Lung (tissue), 12 donors: ENCODE data around the gene SARNP. TPM values are rescaled to one million over a fixed set of nuclear protein-coding genes. Genes with fewer than 3 reads are reported as not detected.
"Not testable (repeated sequence)": the region's sequence is repeated elsewhere in the genome, so short reads cannot be mapped to it uniquely, and the experiment has no call there.

ENCODE experiments used
- ATAC-seq: fragments of 200-7000 bp; cut with Tn5 transposase; one replicate; pipeline ENCODE4 v1.9.1; 2020; ENCODE audit warnings: moderate number of reproducible peaks; ENCODE audit not compliant: insufficient read depth, low FRiP score
- DNase-seq, 3 donors: peaks; one replicate each; pipeline ENCODE4 v3.0.0-alpha.2; 2013 to 2017
- H3K27ac ChIP-seq, 2 donors: one replicate each; pipeline ENCODE4 v1.5.1; 2013; ENCODE audit warnings: mild to moderate bottlenecking in 2 of 2, moderate library complexity in 2 of 2, control low read depth in 1 of 2, inconsistent platforms in 1 of 2, low read depth in 1 of 2, low read length in 1 of 2
- H3K27me3 ChIP-seq, 3 donors: one replicate each; pipeline ENCODE4 v1.5.1; 2013; ENCODE audit warnings: low read length in 2 of 3; ENCODE audit not compliant: control insufficient read depth in 3 of 3, insufficient read depth in 3 of 3
- H3K36me3 ChIP-seq, 4 donors: one replicate each; pipeline ENCODE4 v1.5.1; 2013; ENCODE audit warnings: low read length in 4 of 4, mild to moderate bottlenecking in 1 of 4, moderate library complexity in 1 of 4; ENCODE audit not compliant: control insufficient read depth in 4 of 4, insufficient read depth in 4 of 4
- H3K4me1 ChIP-seq, 5 donors: one replicate each; pipeline ENCODE4 v1.5.1; 2013; ENCODE audit warnings: low read length in 5 of 5, mild to moderate bottlenecking in 2 of 5, moderate library complexity in 1 of 5; ENCODE audit not compliant: control insufficient read depth in 5 of 5, insufficient read depth in 5 of 5
- H3K4me3 ChIP-seq: one replicate; pipeline ENCODE4 v1.5.1; 2013; ENCODE audit warnings: mild to moderate bottlenecking, control low read depth, moderate library complexity
- H3K9ac ChIP-seq, 2 donors: one replicate each; pipeline ENCODE4 v1.5.1; 2013; ENCODE audit warnings: low read length in 2 of 2, control low read depth in 1 of 2; ENCODE audit not compliant: insufficient read depth in 1 of 2
- H3K9me3 ChIP-seq, 4 donors: one replicate each; pipeline ENCODE4 v1.5.1; 2013; ENCODE audit warnings: low read length in 3 of 4, mild to moderate bottlenecking in 1 of 4, moderate library complexity in 1 of 4; ENCODE audit not compliant: control insufficient read depth in 4 of 4, insufficient read depth in 3 of 4
- WGBS, 2 donors: extraction: QIAGEN DNeasy Blood & Tissue Kit; methylation state at CpG; one replicate each; pipeline ENCODE4 v1.1.7; 2013; 5-methylcytosine and 5-hydroxymethylcytosine counted together
- polyA plus RNA-seq, 2 donors: library from polyadenylated mRNA; stranded (reverse); fragments of 200-250 nt; gene quantifications; one replicate each; pipeline ENCODE4 v1.2.1, GENCODE V29; 2013
- total RNA-seq, 2 donors: library from RNA; depleted of rRNA in 1 of 2; stranded (reverse); fragments of >200 nt in 1 of 2; gene quantifications; one replicate each; pipeline ENCODE4 v1.2.1, GENCODE V29; 2014 to 2021
- TF ChIP-seq, protein P1 (sequence below): IDR thresholded peaks from 2 replicates; pipeline ENCODE4 v1.5.1; 2012; ENCODE audit warnings: mild to moderate bottlenecking; ENCODE audit errors: control extremely low read depth, extremely low read depth
- donor health status: control.
- donor health status: control.
- donor health status: Bipolar disorder and iron deficiency.
- donor health status: healthy.
- donor health status: DM: yes; HTN: yes; CAD: no.

The SARNP gene
- total and polyA plus RNA-seq, 4 donors, result 51.9 to 102 (median 82.2) TPM

DNA sequence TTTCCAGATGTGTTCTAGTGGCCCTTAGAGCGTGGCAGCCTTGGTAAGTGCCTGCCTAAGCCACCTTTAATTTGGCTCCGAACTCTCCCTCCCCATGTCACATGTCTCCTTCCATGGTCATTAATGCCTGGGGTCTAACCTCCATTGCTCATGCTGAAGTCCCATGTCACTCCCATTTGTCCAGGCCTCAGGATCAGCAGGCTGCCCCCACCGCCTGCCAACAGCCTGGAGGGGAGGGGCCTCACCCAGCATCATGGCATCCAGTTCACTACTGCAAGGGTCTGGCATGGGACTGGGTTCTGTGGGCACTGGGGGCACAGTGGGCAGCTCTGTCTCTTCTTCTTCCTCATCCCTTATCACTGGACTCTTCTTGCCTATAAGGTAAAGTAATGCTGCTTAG is 20.8 kb upstream of the SARNP start:
- Histone ChIP-seq H3K9me3 (no peaks in the 10 kb centered on the region), H3K4me1 (peaks cover 0 to 13% (median 0%) of the 10 kb centered on the region in 5 donors), H3K9ac (no peak overlapping the region), H3K36me3 (peaks cover 0 to 10% (median 2%) of the 10 kb centered on the region in 4 donors), H3K27ac (no peak overlapping the region), H3K4me3 (no peak overlapping the region), H3K27me3 (no peaks in the 10 kb centered on the region)
- TF ChIP-seq, protein P1, sequence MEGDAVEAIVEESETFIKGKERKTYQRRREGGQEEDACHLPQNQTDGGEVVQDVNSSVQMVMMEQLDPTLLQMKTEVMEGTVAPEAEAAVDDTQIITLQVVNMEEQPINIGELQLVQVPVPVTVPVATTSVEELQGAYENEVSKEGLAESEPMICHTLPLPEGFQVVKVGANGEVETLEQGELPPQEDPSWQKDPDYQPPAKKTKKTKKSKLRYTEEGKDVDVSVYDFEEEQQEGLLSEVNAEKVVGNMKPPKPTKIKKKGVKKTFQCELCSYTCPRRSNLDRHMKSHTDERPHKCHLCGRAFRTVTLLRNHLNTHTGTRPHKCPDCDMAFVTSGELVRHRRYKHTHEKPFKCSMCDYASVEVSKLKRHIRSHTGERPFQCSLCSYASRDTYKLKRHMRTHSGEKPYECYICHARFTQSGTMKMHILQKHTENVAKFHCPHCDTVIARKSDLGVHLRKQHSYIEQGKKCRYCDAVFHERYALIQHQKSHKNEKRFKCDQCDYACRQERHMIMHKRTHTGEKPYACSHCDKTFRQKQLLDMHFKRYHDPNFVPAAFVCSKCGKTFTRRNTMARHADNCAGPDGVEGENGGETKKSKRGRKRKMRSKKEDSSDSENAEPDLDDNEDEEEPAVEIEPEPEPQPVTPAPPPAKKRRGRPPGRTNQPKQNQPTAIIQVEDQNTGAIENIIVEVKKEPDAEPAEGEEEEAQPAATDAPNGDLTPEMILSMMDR, result no peak
- ATAC-seq (no peak), DNase-seq (no peak)
- WGBS, 2 donors, result 94 to 96% methylated on average over 3 of the region's 3 CpGs

DNA sequence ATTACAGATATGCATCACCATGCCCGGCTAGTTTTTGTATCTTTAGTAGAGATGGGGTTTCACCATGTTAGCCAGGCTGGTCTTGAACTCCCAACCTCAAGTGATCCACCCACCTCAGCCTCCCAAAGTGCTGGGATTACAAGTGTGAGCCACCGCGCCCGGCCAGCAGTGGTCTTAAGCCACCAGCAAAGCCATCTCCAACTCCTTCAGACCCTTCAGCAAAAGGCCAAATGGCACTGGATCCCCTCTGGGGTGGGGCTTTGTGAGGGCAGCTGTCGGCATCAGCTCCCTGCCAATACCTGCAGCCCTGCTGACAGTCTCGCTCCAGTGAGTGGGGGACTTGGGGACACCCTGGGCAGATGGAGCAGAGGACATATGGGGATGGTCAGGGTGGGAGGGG is 16.9 kb upstream of the SARNP start:
- not testable (repeated sequence) for H3K9me3 ChIP-seq, DNase-seq, H3K4me3 ChIP-seq, ATAC-seq, H3K9ac ChIP-seq, H3K27ac ChIP-seq, H3K27me3 ChIP-seq, H3K36me3 ChIP-seq
- H3K4me1 ChIP-seq, result peaks cover 0 to 16% (median 5%) of the 10 kb centered on the region in 5 donors
- 82 to 94% methylated on average over 6 of the region's 6 CpGs for WGBS, 2 donors

DNA sequence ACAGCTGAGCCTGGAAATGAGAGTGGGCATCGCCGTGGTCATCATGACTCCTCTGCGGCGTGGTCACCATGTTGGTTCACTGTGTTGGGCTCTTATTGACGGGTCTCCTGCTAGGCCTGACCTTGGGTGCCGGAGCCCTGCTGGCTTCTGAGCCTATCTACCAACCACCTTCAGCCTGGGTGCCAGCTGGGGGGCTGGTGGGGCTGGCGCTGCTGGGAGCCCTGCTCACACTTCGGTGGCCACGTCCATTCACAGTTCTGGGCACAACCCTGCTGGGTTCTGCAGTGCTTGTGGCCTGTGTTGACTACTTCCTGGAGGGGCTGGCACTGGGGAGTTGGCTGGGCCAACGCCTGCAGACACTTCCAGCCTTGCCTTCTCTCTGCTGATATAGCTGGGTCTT is 15.5 kb upstream of the SARNP start:
- no peak for ATAC-seq
- no peak overlapping the region for H3K9ac ChIP-seq

DNA sequence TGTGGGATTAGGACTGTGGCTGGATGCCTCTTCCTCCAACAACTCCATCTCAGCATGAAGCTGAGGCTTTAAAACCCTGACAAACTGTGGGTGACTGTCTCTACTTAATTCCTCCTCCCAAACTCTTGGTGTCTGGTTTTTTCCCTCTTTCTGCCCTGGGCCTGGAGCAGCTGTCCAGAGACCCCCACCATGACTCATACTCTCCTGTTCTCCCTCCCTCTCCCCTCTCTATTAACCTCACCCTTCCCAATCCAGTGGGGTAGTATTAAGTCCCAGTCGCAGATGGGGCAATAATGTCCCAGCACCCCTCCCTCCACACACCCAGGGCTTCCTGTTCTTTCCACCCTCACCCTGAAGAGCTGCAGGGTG is 13.9 kb upstream of the SARNP start:
- H3K27me3 ChIP-seq, result no peaks in the 10 kb centered on the region
- no peak for ATAC-seq
- H3K36me3 ChIP-seq, result peaks cover 0 to 11% (median 4%) of the 10 kb centered on the region in 4 donors
- peak overlapping the region; percentile 84 to 92 for H3K27ac ChIP-seq
- H3K9me3 ChIP-seq, result no peaks in the 10 kb centered on the region
- 7 to 23% methylated on average over 1 of the region's 1 CpG for WGBS, 2 donors
- H3K9ac ChIP-seq, result peak overlapping the region; percentile 97 to 98
- peak overlapping the region; percentile 73 for H3K4me3 ChIP-seq
- TF ChIP-seq, protein P1, result no peak
- DNase-seq, result peak in 1 of 3 donors; percentile 22
- peaks cover 0 to 31% (median 15%) of the 10 kb centered on the region in 5 donors for H3K4me1 ChIP-seq

More for the DNA sequence above, 15.5 kb upstream of the SARNP start:
- H3K4me1 ChIP-seq, result peaks cover 0 to 25% (median 9%) of the 10 kb centered on the region in 5 donors
- H3K9me3 ChIP-seq, result no peaks in the 10 kb centered on the region
- H3K4me3 ChIP-seq, result no peak overlapping the region
- H3K36me3 ChIP-seq, result peaks cover 0 to 8% (median 2%) of the 10 kb centered on the region in 4 donors
- H3K27ac ChIP-seq, result no peak overlapping the region
- WGBS, 2 donors, result 95% methylated on average over 10 of the region's 10 CpGs
- TF ChIP-seq, protein P1, result no peak
- no peaks in the 10 kb centered on the region for H3K27me3 ChIP-seq
- DNase-seq, result no peak
